A204.1 (cell line): ENCODE data around the gene ABCF1.

Source experiments
- FAIRE-seq: peaks from 2 replicates; lab custom pipeline; 2012; peaks lifted over from hg19 to GRCh38; lab: Jason Lieb, UNC

The ABCF1 gene

DNA sequence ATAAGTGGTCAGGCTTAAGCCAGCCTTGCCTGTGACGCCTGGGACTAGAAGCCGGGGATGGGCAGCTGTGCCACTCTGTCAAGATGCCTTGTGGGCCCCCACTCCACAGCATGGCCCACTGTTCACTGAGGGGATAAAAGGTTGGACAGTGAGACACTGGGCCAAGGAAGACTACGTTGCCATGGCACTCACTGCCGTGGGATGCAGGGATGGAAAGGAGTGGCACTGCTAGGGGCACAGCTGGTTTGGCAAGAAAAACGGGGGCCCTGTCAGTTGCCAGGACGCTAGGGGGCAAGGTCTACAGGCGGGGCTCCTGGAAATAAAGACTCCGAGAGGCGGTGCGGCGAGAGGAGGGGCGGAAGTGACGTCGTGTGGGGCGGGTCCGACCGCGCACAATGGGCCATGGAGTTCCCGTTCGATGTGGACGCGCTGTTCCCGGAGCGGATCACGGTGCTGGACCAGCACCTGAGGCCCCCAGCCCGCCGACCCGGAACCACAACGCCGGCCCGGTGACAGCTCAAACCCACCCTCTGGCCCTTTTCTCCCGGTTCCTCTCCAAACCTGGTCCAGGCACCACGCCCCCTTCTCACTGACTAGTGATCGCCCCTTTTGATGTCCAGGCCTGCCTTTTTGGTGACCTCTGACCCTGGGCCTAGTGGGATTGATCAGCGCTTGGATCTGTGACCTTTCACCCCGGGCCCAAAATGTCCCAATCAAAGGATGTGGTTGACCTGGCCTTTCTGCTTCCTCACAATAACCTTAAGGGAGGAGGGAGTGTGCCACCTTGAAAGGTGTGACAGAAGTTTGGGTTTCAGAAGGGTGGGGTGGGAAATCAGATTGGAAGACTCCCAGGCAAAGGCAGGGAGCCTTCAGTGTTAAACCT is 55.5 kb downstream of the ABCF1 start, which contains the start of gene ATAT1:
Gene ATAT1 (plus strand): TSS at position 391 of the 883 bp plus-strand sequence.
- no peak for FAIRE-seq

DNA sequence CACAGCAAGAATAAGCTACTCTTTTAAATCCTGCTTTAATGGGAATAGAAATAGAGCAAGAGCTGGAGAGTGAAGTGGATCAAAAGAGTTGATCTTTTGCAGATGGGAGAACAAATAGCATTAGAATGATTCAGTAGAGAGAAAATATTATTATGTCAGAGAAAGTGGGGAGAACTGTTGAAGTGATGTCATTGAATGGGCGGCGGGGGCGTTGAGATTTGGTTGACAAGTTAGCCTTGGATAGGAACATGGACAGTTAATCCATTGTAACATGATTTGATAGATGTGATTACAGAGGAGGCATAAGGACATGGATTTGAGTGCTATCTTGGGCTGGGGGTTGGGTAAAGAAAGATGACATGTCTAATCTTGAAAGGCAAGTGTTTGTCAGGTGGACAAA is 64.6 kb downstream of the ABCF1 start:
- FAIRE-seq: no peak

DNA sequence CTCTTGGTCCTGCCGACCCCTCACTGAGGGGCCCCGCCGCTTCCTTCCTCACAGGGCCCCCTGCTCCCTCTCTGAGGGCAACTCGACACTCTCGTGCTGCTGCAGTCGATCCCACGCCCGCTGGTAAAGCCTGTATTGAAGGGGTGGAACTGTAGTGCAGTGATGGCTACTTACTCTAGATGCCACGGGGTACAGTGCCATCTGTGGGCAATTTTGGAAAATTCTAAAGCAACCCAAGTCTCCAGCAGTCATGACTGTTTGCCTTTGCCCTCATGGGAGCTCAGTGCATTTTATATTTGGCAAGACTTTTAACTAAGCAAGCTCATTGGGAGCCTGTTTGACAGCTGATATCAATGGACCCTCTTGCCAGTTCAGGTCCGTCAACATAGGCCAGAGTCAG is 69.2 kb downstream of the ABCF1 start:
- no peak for FAIRE-seq

DNA sequence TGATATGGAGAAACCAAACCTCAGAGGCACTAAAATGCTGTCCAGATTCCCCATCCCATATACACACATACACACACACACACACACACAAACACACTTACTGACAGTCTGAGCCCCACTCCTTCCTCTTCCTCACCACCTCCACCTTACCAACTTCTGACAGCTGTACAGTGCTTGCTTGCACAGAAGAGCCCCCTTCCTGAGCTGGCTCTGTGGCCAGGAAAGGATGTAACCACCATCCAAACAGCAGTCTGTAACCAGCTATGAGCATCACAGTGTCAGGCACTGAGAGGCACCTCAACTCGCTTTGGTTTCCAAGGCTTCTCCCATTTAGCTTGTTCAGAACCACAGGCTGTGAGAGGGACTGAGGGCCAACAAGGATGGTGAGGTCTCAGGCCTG is 69.8 kb downstream of the ABCF1 start:
- FAIRE-seq: no peak
